Chondrocyte (in vitro differentiated cells): Measurements from ENCODE around the gene PDZD8. TPM values are rescaled to one million over a fixed set of nuclear protein-coding genes. Genes with fewer than 3 reads are reported as not detected.

Source experiments
- DNase-seq: peaks from one replicate; pipeline ENCODE4 v3.0.0; 2021; ENCODE audit warnings: mixed read lengths, low spot score
- H3K27ac Mint-ChIP-seq: one replicate; pipeline ENCODE4 v1.8.0; 2021; ENCODE audit warnings: mild to moderate bottlenecking, moderate library complexity, mixed read lengths; ENCODE audit not compliant: unreplicated experiment
- H3K27me3 Mint-ChIP-seq: 2 replicates; pipeline ENCODE4 v1.8.0; 2021; ENCODE audit warnings: low read depth, mixed read lengths
- H3K36me3 Mint-ChIP-seq: 2 replicates; pipeline ENCODE4 v1.8.0; 2021; ENCODE audit warnings: low read depth, mixed read lengths
- H3K4me1 Mint-ChIP-seq: 2 replicates; pipeline ENCODE4 v1.8.0; 2021; ENCODE audit warnings: low read depth, mild to moderate bottlenecking, mixed read lengths
- H3K4me3 Mint-ChIP-seq: one replicate; pipeline ENCODE4 v1.8.0; 2021; ENCODE audit warnings: mild to moderate bottlenecking, moderate library complexity, mixed read lengths; ENCODE audit not compliant: unreplicated experiment
- H3K9me3 Mint-ChIP-seq: 2 replicates; pipeline ENCODE4 v1.8.0; 2021; ENCODE audit warnings: low read depth, mixed read lengths
- CTCF ChIP-seq: fragments of 200-600 bp; sonication (generic); IDR thresholded peaks from 2 replicates; pipeline ENCODE4 v1.5.0; 2021; ENCODE audit warnings: antibody characterized with exemption, mild to moderate bottlenecking, moderate library complexity
- total RNA-seq: library from RNA; stranded (reverse); gene quantifications from 3 replicates; pipeline ENCODE4 v1.2.1, GENCODE V29; 2021

PDZD8 gene
- total RNA-seq, 1 donor from 2014 or later: 36.3 TPM

DNA sequence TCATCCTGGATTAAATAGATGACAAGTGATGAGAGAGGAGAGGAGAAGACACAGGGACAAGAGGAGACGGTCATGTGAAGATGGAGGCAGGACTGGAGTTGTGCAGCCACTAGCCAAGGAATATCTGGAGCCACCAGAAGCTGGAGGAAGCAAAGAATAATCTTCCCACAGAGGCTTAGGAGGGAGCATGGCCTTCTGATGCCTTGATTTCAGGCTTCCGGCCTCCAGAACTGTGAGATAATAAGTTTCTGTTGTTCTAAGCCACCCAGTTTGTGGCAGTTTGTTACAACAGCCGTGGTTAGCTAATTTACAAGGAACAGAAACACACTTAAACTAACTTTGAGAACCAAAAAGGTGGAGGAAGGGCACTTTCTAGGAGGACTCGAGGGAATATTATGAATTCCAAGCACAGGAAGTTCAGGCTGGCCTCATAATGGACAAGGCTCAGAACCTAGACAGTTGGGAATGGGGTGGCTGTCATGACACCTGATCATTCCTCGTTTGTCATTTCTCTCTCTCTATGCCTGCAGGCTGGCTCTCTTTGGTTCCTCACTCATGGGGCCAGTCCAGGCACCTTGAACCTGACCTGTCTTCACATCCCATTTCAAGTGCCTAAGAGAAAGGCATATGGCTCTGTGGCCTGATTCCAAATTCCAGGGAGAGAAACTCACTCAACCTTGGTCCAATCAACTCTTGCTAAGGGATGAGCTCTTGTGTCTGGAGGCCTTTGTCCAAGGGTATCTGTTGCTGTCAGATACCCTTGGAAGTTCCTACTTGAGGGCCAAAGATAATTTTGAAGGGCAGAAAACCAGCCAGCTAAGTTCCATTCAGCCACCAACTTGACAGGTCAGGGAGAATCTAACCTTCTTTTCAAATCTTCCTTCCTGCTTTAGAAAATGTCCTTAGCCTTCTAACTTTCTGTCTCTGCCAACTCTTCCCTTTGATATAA lies 33.5 kb upstream of the PDZD8 start:
- H3K9me3 Mint-ChIP-seq: no peaks in the 10 kb centered on the region
- H3K36me3 Mint-ChIP-seq: no peaks in the 10 kb centered on the region
- H3K4me1 Mint-ChIP-seq: no peaks in the 10 kb centered on the region
- no peak for TF ChIP-seq CTCF
- no peak overlapping the region for H3K27ac Mint-ChIP-seq
- DNase-seq: no peak
- no peak overlapping the region for H3K4me3 Mint-ChIP-seq
- peaks cover 23% of the 10 kb centered on the region for H3K27me3 Mint-ChIP-seq

DNA sequence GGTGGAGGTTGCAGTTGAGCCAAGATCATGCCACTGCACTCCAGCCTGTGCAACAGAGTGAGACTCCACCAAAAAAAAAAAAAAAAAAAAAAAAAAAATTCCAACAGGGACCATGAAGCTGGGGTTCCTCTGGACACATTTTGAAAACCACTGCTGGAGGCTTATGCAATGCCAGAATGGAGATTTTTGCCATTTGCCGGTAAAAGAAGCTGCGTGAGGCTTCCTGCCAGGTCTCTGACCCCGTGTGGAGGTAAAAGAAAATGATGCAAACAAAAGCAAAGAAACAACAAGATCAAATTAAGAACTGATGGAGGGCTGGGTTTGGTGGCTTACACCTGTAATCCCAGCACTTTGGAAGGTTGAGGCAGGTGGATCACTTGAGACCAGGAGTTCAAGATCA lies 30.5 kb upstream of the PDZD8 start:
- Mint-ChIP-seq H3K27me3 (peaks cover 23% of the 10 kb centered on the region), H3K4me1 (no peaks in the 10 kb centered on the region), H3K9me3 (no peaks in the 10 kb centered on the region), H3K4me3 (no peak overlapping the region), H3K36me3 (no peaks in the 10 kb centered on the region), H3K27ac (no peak overlapping the region)
- DNase-seq: no peak
- no peak for TF ChIP-seq CTCF

- no peak for DNase-seq
- H3K36me3 Mint-ChIP-seq: no peaks in the 10 kb centered on the region
- H3K27me3 Mint-ChIP-seq: peaks cover 16% of the 10 kb centered on the region
- no peak overlapping the region for H3K27ac Mint-ChIP-seq
- H3K4me1 Mint-ChIP-seq: peaks cover 3% of the 10 kb centered on the region
- no peak overlapping the region for H3K4me3 Mint-ChIP-seq
- no peak for TF ChIP-seq CTCF
- H3K9me3 Mint-ChIP-seq: no peaks in the 10 kb centered on the region
These were observed 25.1 kb upstream of the PDZD8 start for GRCh38 chr10:117400329-117400728.

GRCh38 chr10:117399341-117400196 lies 24.3 kb upstream of the PDZD8 start:
- H3K9me3 Mint-ChIP-seq: no peaks in the 10 kb centered on the region
- no peak overlapping the region for H3K4me3 Mint-ChIP-seq

More at GRCh38 chr10:117399341-117400196, 24.3 kb upstream of the PDZD8 start:
- peaks cover 3% of the 10 kb centered on the region for H3K4me1 Mint-ChIP-seq
- H3K36me3 Mint-ChIP-seq: no peaks in the 10 kb centered on the region
- peaks cover 16% of the 10 kb centered on the region for H3K27me3 Mint-ChIP-seq
- no peak for DNase-seq
- H3K27ac Mint-ChIP-seq: no peak overlapping the region
- TF ChIP-seq CTCF: no peak
